ENCODE measurements around the gene CDK9.

CDK9 gene

GRCh38 chr9:127808347-127809001, 22.6 kb downstream of the CDK9 start:
- no peak for TF ChIP-seq CTCF (IDR thresholded peaks at IDR 0.05; ENCODE audit: poor library complexity, severe bottlenecking)
- no peaks in the 10 kb centered on the region for H3K9me3 ChIP-seq (ENCODE audit: severe bottlenecking)
- peaks cover 84% of the 10 kb centered on the region for H3K36me3 ChIP-seq (ENCODE audit: low read depth)
- no peak overlapping the region for H3K4me3 ChIP-seq (ENCODE audit: severe bottlenecking)
- peaks cover 10% of the 10 kb centered on the region for H3K4me1 ChIP-seq (ENCODE audit: insufficient read depth, poor library complexity, severe bottlenecking)
- no peak for ATAC-seq (ENCODE audit: low read depth)
- peak; percentile 51 for DNase-seq (ENCODE audit: low spot score)
- no peak overlapping the region for H3K27ac ChIP-seq (ENCODE audit: poor library complexity, severe bottlenecking)
- H3K27me3 ChIP-seq (ENCODE audit: insufficient read depth, poor library complexity, severe bottlenecking), result no peaks in the 10 kb centered on the region

GRCh38 chr9:127809002-127809539, 23.2 kb downstream of the CDK9 start:
- Histone ChIP-seq H3K9me3 (ENCODE audit: severe bottlenecking) (no peaks in the 10 kb centered on the region), H3K4me3 (ENCODE audit: severe bottlenecking) (no peak overlapping the region), H3K27ac (ENCODE audit: poor library complexity, severe bottlenecking) (no peak overlapping the region), H3K36me3 (ENCODE audit: low read depth) (peaks cover 90% of the 10 kb centered on the region), H3K27me3 (ENCODE audit: insufficient read depth, poor library complexity, severe bottlenecking) (no peaks in the 10 kb centered on the region), H3K4me1 (ENCODE audit: insufficient read depth, poor library complexity, severe bottlenecking) (peaks cover 9% of the 10 kb centered on the region)
- DNase-seq (ENCODE audit: low spot score) (no peak), ATAC-seq (ENCODE audit: low read depth) (no peak; the same call in 2 of the 3 replicates)
- TF ChIP-seq CTCF (IDR thresholded peaks at IDR 0.05; ENCODE audit: poor library complexity, severe bottlenecking), result no peak

DNA sequence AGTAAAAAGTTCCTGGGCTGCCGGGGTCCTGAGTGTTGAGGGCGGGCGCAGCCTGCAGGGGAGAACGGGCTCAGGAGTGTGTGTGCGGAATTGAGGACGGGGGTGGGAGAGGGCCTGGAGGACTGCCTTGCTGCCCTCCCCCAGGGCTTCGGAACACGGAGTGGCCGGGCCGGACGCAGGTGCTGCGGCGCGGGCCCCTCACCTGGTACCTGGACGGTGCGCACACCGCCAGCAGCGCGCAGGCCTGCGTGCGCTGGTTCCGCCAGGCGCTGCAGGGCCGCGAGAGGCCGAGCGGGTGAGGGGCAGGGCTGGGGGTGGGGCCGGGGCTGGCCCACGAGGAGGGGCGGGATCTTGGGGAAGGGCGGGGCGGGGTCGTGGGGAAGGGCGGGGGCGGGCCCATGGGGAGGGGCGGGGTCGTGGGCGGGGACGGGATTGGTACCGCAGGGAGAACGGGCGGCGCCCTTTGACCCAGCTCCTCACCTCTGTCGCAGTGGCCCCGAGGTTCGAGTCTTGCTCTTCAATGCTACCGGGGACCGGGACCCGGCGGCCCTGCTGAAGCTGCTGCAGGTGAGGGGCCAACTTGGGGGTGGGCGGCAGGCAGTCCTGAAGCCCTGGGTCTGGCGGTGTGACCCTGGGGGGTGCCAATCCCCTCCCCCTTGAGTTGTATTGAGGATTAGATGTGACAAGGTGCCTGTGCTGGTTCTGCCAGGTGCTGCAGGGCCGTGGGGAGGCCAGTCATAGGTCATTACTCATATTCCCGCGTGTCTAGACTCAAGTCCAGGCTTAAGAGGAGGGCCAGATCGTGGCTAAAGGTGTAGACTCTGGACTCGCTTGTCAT, 23.9 kb downstream of the CDK9 start:
- no peaks in the 10 kb centered on the region for H3K27me3 ChIP-seq (ENCODE audit: insufficient read depth, poor library complexity, severe bottlenecking)
- H3K9me3 ChIP-seq (ENCODE audit: severe bottlenecking), result no peaks in the 10 kb centered on the region
- no peak for TF ChIP-seq CTCF (IDR thresholded peaks at IDR 0.05; ENCODE audit: poor library complexity, severe bottlenecking)
- peaks cover 3% of the 10 kb centered on the region for H3K4me1 ChIP-seq (ENCODE audit: insufficient read depth, poor library complexity, severe bottlenecking)
- H3K4me3 ChIP-seq (ENCODE audit: severe bottlenecking), result no peak overlapping the region
- DNase-seq (ENCODE audit: low spot score) (peak; percentile 57), ATAC-seq (ENCODE audit: low read depth) (peak; percentile 50)
- H3K36me3 ChIP-seq (ENCODE audit: low read depth), result peaks cover 88% of the 10 kb centered on the region
- no peak overlapping the region for H3K27ac ChIP-seq (ENCODE audit: poor library complexity, severe bottlenecking)

- Histone ChIP-seq H3K9me3 (ENCODE audit: severe bottlenecking) (no peaks in the 10 kb centered on the region), H3K4me1 (ENCODE audit: insufficient read depth, poor library complexity, severe bottlenecking) (peaks cover 3% of the 10 kb centered on the region), H3K27ac (ENCODE audit: poor library complexity, severe bottlenecking) (no peak overlapping the region), H3K4me3 (ENCODE audit: severe bottlenecking) (no peak overlapping the region), H3K36me3 (ENCODE audit: low read depth) (peaks cover 84% of the 10 kb centered on the region), H3K27me3 (ENCODE audit: insufficient read depth, poor library complexity, severe bottlenecking) (no peaks in the 10 kb centered on the region)
- no peak for TF ChIP-seq CTCF (IDR thresholded peaks at IDR 0.05; ENCODE audit: poor library complexity, severe bottlenecking)
- no peak for ATAC-seq (ENCODE audit: low read depth)
- DNase-seq (ENCODE audit: low spot score), result no peak
Observed at GRCh38 chr9:127810378-127811187, 24.7 kb downstream of the CDK9 start.
